SK-N-SH (cell line): ENCODE data around the gene ANKAR.
"Not testable (repeated sequence)": the region's sequence is repeated elsewhere in the genome, so short reads cannot be mapped to it uniquely, and the experiment has no call there.

Experiments used
- CTCF ChIP-seq: fragments of 200-600 bp; sonication (generic); IDR thresholded peaks from 2 replicates; pipeline ENCODE4 v1.6.1; 2017; ENCODE audit warnings: antibody characterized with exemption, mild to moderate bottlenecking, moderate library complexity
- ELF1 ChIP-seq: IDR thresholded peaks from 2 replicates; pipeline ENCODE4 v1.4.0; 2012
- EZH2phosphoT487 ChIP-seq: fragments of 200-600 bp; sonication (generic); IDR thresholded peaks from 2 replicates; pipeline ENCODE4 v1.6.1; 2017; ENCODE audit warnings: low read depth, mixed run types, mild to moderate bottlenecking, antibody characterized with exemption, moderate library complexity, borderline replicate concordance
- FOXJ3 ChIP-seq: sonication (generic); formaldehyde crosslinking; IDR thresholded peaks from 2 replicates; pipeline ENCODE4 v1.5.1; 2020; ENCODE audit warnings: mild to moderate bottlenecking, missing genetic modification reagents
- GABPA ChIP-seq: IDR thresholded peaks from 2 replicates; pipeline ENCODE4 v1.4.0; 2012; ENCODE audit warnings: low read depth, mild to moderate bottlenecking
- GATA2 ChIP-seq: sonication (generic); formaldehyde crosslinking; IDR thresholded peaks from 2 replicates; pipeline ENCODE4 v1.5.0; 2020; ENCODE audit warnings: mild to moderate bottlenecking, missing genetic modification reagents
- IRF3 ChIP-seq: fragments of 150-350 bp; IDR thresholded peaks from 2 replicates; pipeline ENCODE4 v1.6.1; 2016; ENCODE audit warnings: mild to moderate bottlenecking, low read depth, low read length
- POLR2AphosphoS5 ChIP-seq: IDR thresholded peaks from 2 replicates; pipeline ENCODE4 v1.6.1; 2012; ENCODE audit warnings: low read depth, low read length
- RAD21 ChIP-seq: IDR thresholded peaks from 2 replicates; pipeline ENCODE4 v1.6.1; 2012; ENCODE audit warnings: mild to moderate bottlenecking, low read length
- RFX5 ChIP-seq: IDR thresholded peaks from 2 replicates; pipeline ENCODE4 v1.6.1; 2012; ENCODE audit warnings: mild to moderate bottlenecking, improper control_type of control experiment, low read length
- RXRA ChIP-seq: IDR thresholded peaks from 2 replicates; pipeline ENCODE4 v1.4.0; 2012; ENCODE audit warnings: low read depth, mild to moderate bottlenecking, borderline replicate concordance
- USF2 ChIP-seq: fragments of 150-350 bp; IDR thresholded peaks from 2 replicates; pipeline ENCODE4 v1.6.1; 2017; ENCODE audit warnings: antibody characterized with exemption, low read length, low read depth, borderline replicate concordance
- ZBTB33 ChIP-seq: IDR thresholded peaks from 2 replicates; pipeline ENCODE4 v1.4.0; 2012; ENCODE audit warnings: low read depth, borderline replicate concordance

- TF ChIP-seq RAD21; POLR2AphosphoS5; ELF1; ZBTB33; CTCF; GABPA; USF2; IRF3; FOXJ3 (CRISPR knock-in tag); EZH2phosphoT487; RFX5; GATA2 (CRISPR knock-in tag); RXRA: not testable (repeated sequence)
These were observed 21.0 kb upstream of the ANKAR start for GRCh38 chr2:189653464-189653863.
